Esophagus squamous epithelium (tissue), 4 donors: Measurements from ENCODE around the gene SOX12.

Experiments
- POLR2A ChIP-seq, 4 donors: fragments of 450-650 bp; IDR thresholded peaks; one replicate each; pipeline ENCODE4 v1.6.1; 2017; ENCODE audit warnings: antibody characterized with exemption in 4 of 4, mild to moderate bottlenecking in 4 of 4, moderate library complexity in 3 of 4
- TF ChIP-seq, protein P1 (sequence below), 6 experiments: fragments of 450-650 bp in 4 of 6; fragments of 200-600 bp in 2 of 6; sonication (generic) in 2 of 6; IDR thresholded peaks; one replicate each; pipeline ENCODE4 v1.5.1; 2016 to 2019; ENCODE audit warnings: antibody characterized with exemption in 6 of 6, mild to moderate bottlenecking in 4 of 6, moderate library complexity in 4 of 6

DNA sequence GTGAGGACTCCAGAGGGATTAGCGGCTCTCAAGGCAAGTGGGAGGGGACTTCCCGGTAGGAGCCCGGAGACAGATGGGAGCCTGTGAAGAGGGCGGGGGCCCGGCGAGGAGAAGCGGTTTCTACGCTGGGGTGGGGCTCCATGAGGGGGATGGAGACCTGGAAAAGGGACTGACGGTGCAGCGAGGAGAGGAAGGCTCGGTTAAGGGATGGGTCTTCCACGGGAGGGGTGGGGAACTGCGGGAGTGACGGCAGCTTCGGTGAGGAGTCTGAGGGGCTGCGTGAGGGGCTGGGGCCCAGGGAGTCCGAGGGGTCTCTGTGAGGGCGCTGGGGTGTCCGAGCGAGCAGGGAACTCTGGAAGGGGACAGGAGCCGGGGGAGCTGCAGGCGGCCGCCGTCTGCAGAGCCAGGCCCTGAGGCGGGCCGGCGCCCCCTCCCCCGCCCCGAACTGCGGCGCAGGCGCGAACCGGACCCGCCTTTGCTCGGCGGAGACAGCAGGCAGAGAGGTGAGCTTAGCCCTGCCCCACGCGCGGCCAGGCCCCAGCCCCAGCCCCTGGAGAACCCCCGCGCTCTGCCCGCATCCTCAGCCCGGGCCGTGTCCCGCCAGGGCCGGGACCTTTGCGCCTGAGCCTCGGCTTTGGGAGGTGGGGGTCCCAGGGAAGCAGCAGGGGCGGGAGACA lies 21.4 kb downstream of the SOX12 start, which contains the start of gene NRSN2:
- TF ChIP-seq, protein P1, sequence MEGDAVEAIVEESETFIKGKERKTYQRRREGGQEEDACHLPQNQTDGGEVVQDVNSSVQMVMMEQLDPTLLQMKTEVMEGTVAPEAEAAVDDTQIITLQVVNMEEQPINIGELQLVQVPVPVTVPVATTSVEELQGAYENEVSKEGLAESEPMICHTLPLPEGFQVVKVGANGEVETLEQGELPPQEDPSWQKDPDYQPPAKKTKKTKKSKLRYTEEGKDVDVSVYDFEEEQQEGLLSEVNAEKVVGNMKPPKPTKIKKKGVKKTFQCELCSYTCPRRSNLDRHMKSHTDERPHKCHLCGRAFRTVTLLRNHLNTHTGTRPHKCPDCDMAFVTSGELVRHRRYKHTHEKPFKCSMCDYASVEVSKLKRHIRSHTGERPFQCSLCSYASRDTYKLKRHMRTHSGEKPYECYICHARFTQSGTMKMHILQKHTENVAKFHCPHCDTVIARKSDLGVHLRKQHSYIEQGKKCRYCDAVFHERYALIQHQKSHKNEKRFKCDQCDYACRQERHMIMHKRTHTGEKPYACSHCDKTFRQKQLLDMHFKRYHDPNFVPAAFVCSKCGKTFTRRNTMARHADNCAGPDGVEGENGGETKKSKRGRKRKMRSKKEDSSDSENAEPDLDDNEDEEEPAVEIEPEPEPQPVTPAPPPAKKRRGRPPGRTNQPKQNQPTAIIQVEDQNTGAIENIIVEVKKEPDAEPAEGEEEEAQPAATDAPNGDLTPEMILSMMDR (IDR thresholded peaks at IDR 0.05) = no peak
- peak in 2 of 4 donors; percentile 17 to 41 for TF ChIP-seq POLR2A (IDR thresholded peaks at IDR 0.05)
